Activated CD4-positive, alpha-beta memory T cell treated with anti-CD3 and anti-CD28 coated beads, Interleukin-2, amount 10 ng/mL, durations not matched to agents 7 days and 5 days (primary cell): Measurements from ENCODE around the gene UBE2G1. TPM values are rescaled to one million over a fixed set of nuclear protein-coding genes. Genes with fewer than 3 reads are reported as not detected.

ENCODE experiments used
- CTCF ChIA-PET: fragments of 350-600 bp; sonication (Branson Sonifier 250); formaldehyde crosslinking; loops from one replicate; lab custom pipeline; 2021; ENCODE audit warnings: antibody characterized with exemption, inconsistent platforms; lab: Charles Lee
- POLR2A ChIA-PET: fragments of 350-600 bp; sonication (Branson Sonifier 250); formaldehyde crosslinking; loops from one replicate; lab custom pipeline; 2021; ENCODE audit warnings: antibody characterized with exemption; lab: Charles Lee
- DNase-seq: peaks from one replicate; pipeline ENCODE4 v3.0.0-alpha.2; 2020
- H3K27ac Mint-ChIP-seq: one replicate; pipeline ENCODE4 v1.8.0; 2021; ENCODE audit warnings: mild to moderate bottlenecking, mixed read lengths
- H3K27me3 Mint-ChIP-seq: one replicate; pipeline ENCODE4 v1.8.0; 2021; ENCODE audit warnings: mixed read lengths
- H3K36me3 Mint-ChIP-seq: one replicate; pipeline ENCODE4 v1.8.0; 2021; ENCODE audit warnings: low read depth, mixed read lengths
- H3K4me1 Mint-ChIP-seq: one replicate; pipeline ENCODE4 v1.8.0; 2021; ENCODE audit warnings: mixed read lengths
- H3K4me3 Mint-ChIP-seq: one replicate; pipeline ENCODE4 v1.8.0; 2021; ENCODE audit warnings: mild to moderate bottlenecking, mixed read lengths
- H3K9me3 Mint-ChIP-seq: one replicate; pipeline ENCODE4 v1.8.0; 2021; ENCODE audit warnings: mixed read lengths
- total RNA-seq, 2 experiments: library from RNA; stranded (reverse); gene quantifications; one replicate each; pipeline ENCODE4 v1.2.3, GENCODE V29; 2021

The UBE2G1 gene
- total RNA-seq, 2 experiments from 2014 or later: 65.3 to 66.4 TPM

GRCh38 chr17:4248504-4249277, 117.8 kb downstream of the UBE2G1 start:
- peaks cover 44% of the 10 kb centered on the region for H3K4me1 Mint-ChIP-seq
- DNase-seq: no peak
- CTCF ChIA-PET: interaction anchor here (0.6 to 2.5 kb wide), 9 partner anchors 8 to 224 kb away, joined by 3 to 12 read pairs (median 4); no protein-coding TSS in a partner anchor
- no peaks in the 10 kb centered on the region for H3K9me3 Mint-ChIP-seq
- no peaks in the 10 kb centered on the region for H3K27me3 Mint-ChIP-seq
- peaks cover 32% of the 10 kb centered on the region for H3K36me3 Mint-ChIP-seq
- no peak overlapping the region for H3K4me3 Mint-ChIP-seq
- no peak overlapping the region for H3K27ac Mint-ChIP-seq
- POLR2A ChIA-PET: interaction anchor here (0.7 to 1.2 kb wide), 2 partner anchors 15 to 211 kb away, joined by 3 read pairs; partner anchors contain the start of gene ANKFY1

- no peak overlapping the region for H3K4me3 Mint-ChIP-seq
- peaks cover 41% of the 10 kb centered on the region for H3K4me1 Mint-ChIP-seq
- no peaks in the 10 kb centered on the region for H3K27me3 Mint-ChIP-seq
- DNase-seq: no peak
- ChIA-PET CTCF (interaction anchor here (0.5 to 1.4 kb wide), 6 partner anchors 10 to 176 kb away, joined by 3 to 4 read pairs (median 3); no protein-coding TSS in a partner anchor), POLR2A (interaction anchor here (1.2 kb wide), 1 partner anchor 16 kb away, joined by 3 read pairs; the partner anchor contains the start of gene ANKFY1)
- no peak overlapping the region for H3K27ac Mint-ChIP-seq
- no peaks in the 10 kb centered on the region for H3K9me3 Mint-ChIP-seq
- peaks cover 29% of the 10 kb centered on the region for H3K36me3 Mint-ChIP-seq
These were observed 118.5 kb downstream of the UBE2G1 start for GRCh38 chr17:4247971-4248388.

GRCh38 chr17:4247361-4247970, 119.0 kb downstream of the UBE2G1 start:
- H3K36me3 Mint-ChIP-seq: peaks cover 33% of the 10 kb centered on the region
- H3K27me3 Mint-ChIP-seq: no peaks in the 10 kb centered on the region
- POLR2A ChIA-PET: interaction anchor here (1.2 kb wide), 1 partner anchor 16 kb away, joined by 3 read pairs; the partner anchor contains the start of gene ANKFY1
- CTCF ChIA-PET: interaction anchor here (0.5 to 1.4 kb wide), 6 partner anchors 10 to 176 kb away, joined by 3 to 4 read pairs (median 3); no protein-coding TSS in a partner anchor
- no peak overlapping the region for H3K27ac Mint-ChIP-seq
- DNase-seq: no peak
- H3K4me1 Mint-ChIP-seq: peaks cover 39% of the 10 kb centered on the region
- no peak overlapping the region for H3K4me3 Mint-ChIP-seq
- no peaks in the 10 kb centered on the region for H3K9me3 Mint-ChIP-seq

- Mint-ChIP-seq H3K9me3 (no peaks in the 10 kb centered on the region), H3K4me1 (peaks cover 37% of the 10 kb centered on the region), H3K4me3 (no peak overlapping the region), H3K27me3 (no peaks in the 10 kb centered on the region), H3K36me3 (peaks cover 36% of the 10 kb centered on the region), H3K27ac (no peak overlapping the region)
- CTCF ChIA-PET: interaction anchor here (0.6 to 1.3 kb wide), 2 partner anchors 46 to 169 kb away, joined by 3 read pairs; no protein-coding TSS in a partner anchor
- DNase-seq: no peak
- POLR2A ChIA-PET: no interaction called here
These were observed 119.8 kb downstream of the UBE2G1 start for GRCh38 chr17:4246674-4247073.

- Mint-ChIP-seq H3K4me1 (no peaks in the 10 kb centered on the region), H3K27ac (no peak overlapping the region), H3K36me3 (peaks cover 38% of the 10 kb centered on the region), H3K27me3 (no peaks in the 10 kb centered on the region), H3K4me3 (no peak overlapping the region), H3K9me3 (no peaks in the 10 kb centered on the region)
- ChIA-PET POLR2A (no interaction called here), CTCF (interaction anchor here (1.4 to 2.7 kb wide), 2 partner anchors 8 to 27 kb away, joined by 3 to 12 read pairs; no protein-coding TSS in a partner anchor)
- no peak for DNase-seq
These were observed 124.9 kb downstream of the UBE2G1 start for GRCh38 chr17:4241535-4241934.

- peaks cover 48% of the 10 kb centered on the region for H3K36me3 Mint-ChIP-seq
- POLR2A ChIA-PET: no interaction called here
- CTCF ChIA-PET: no interaction called here
- no peak overlapping the region for H3K27ac Mint-ChIP-seq
- H3K9me3 Mint-ChIP-seq: no peaks in the 10 kb centered on the region
- no peak for DNase-seq
- no peaks in the 10 kb centered on the region for H3K27me3 Mint-ChIP-seq
- no peak overlapping the region for H3K4me3 Mint-ChIP-seq
- H3K4me1 Mint-ChIP-seq: peaks cover 13% of the 10 kb centered on the region
These were observed 130.0 kb downstream of the UBE2G1 start for GRCh38 chr17:4236456-4236855.

GRCh38 chr17:4235372-4236279, 130.8 kb downstream of the UBE2G1 start:
- DNase-seq: no peak
- Mint-ChIP-seq H3K27ac (no peak overlapping the region), H3K9me3 (no peaks in the 10 kb centered on the region), H3K36me3 (peaks cover 47% of the 10 kb centered on the region), H3K4me3 (no peak overlapping the region), H3K27me3 (no peaks in the 10 kb centered on the region), H3K4me1 (peaks cover 13% of the 10 kb centered on the region)
- ChIA-PET CTCF (no interaction called here), POLR2A (no interaction called here)

GRCh38 chr17:4234401-4234800, 132.1 kb downstream of the UBE2G1 start:
- no peak overlapping the region for H3K27ac Mint-ChIP-seq
- no peak overlapping the region for H3K4me3 Mint-ChIP-seq
- ChIA-PET POLR2A (no interaction called here), CTCF (interaction anchor here (0.9 to 1.1 kb wide), 2 partner anchors 35 to 178 kb away, joined by 4 read pairs; no protein-coding TSS in a partner anchor)
- H3K9me3 Mint-ChIP-seq: no peaks in the 10 kb centered on the region
- H3K27me3 Mint-ChIP-seq: no peaks in the 10 kb centered on the region
- peaks cover 43% of the 10 kb centered on the region for H3K36me3 Mint-ChIP-seq
- DNase-seq: no peak
- peaks cover 13% of the 10 kb centered on the region for H3K4me1 Mint-ChIP-seq

GRCh38 chr17:4233668-4234258, 132.7 kb downstream of the UBE2G1 start:
- peaks cover 39% of the 10 kb centered on the region for H3K36me3 Mint-ChIP-seq
- POLR2A ChIA-PET: no interaction called here

GRCh38 chr17:4232168-4232813, 134.2 kb downstream of the UBE2G1 start:
- Mint-ChIP-seq H3K27me3 (no peaks in the 10 kb centered on the region), H3K4me1 (peaks cover 13% of the 10 kb centered on the region), H3K27ac (no peak overlapping the region), H3K9me3 (no peaks in the 10 kb centered on the region), H3K36me3 (peaks cover 34% of the 10 kb centered on the region), H3K4me3 (no peak overlapping the region)
- ChIA-PET CTCF (interaction anchor here (0.6 to 1.3 kb wide), 5 partner anchors 14 to 422 kb away, joined by 3 to 5 read pairs (median 3); no protein-coding TSS in a partner anchor), POLR2A (no interaction called here)
- DNase-seq: no peak

More at GRCh38 chr17:4233668-4234258, 132.7 kb downstream of the UBE2G1 start:
- H3K4me1 Mint-ChIP-seq: peaks cover 13% of the 10 kb centered on the region
- no peak overlapping the region for H3K27ac Mint-ChIP-seq
- no peaks in the 10 kb centered on the region for H3K9me3 Mint-ChIP-seq
- H3K27me3 Mint-ChIP-seq: no peaks in the 10 kb centered on the region
- CTCF ChIA-PET: interaction anchor here (1.1 to 1.3 kb wide), 4 partner anchors 15 to 179 kb away, joined by 3 to 5 read pairs (median 4); no protein-coding TSS in a partner anchor
- H3K4me3 Mint-ChIP-seq: no peak overlapping the region
- no peak for DNase-seq
